GM12878 (cell line): Measurements from ENCODE around the gene TOP2A. TPM values are rescaled to one million over a fixed set of nuclear protein-coding genes. Genes with fewer than 3 reads are reported as not detected.

Source experiments
- ATAC-seq: fragments of 200-7000 bp; cut with Tn5 transposase; 3 replicates; pipeline ENCODE4 v1.9.1; 2020; ENCODE audit warnings: mild to moderate bottlenecking, moderate library complexity
- BruUV-seq: library from RNA; stranded (reverse); fragments of 400-500 nt; replicated peaks from 2 replicates; lab custom pipeline; 2021; lab: Mats Ljungman, UMichigan
- CTCF ChIA-PET: fragments of 300-600 bp; sonication (Branson Sonifier 250); formaldehyde crosslinking; extraction: SDS; loops from one replicate; lab custom pipeline; 2021; ENCODE audit warnings: inconsistent platforms; lab: Yijun Ruan, JAX
- POLR2A ChIA-PET: fragments of 350-600 bp; formaldehyde crosslinking; extraction: SDS; loops from one replicate; lab custom pipeline; 2021; ENCODE audit warnings: inconsistent platforms; lab: Charles Lee
- RAD21 ChIA-PET: fragments of 300-600 bp; sonication (Branson Sonifier 250); formaldehyde crosslinking; loops from one replicate; lab custom pipeline; 2023; ENCODE audit warnings: antibody characterized with exemption; ENCODE audit not compliant: unreplicated experiment; lab: Charles Lee
- SMC1A ChIA-PET: fragments of 300-600 bp; sonication (Branson Sonifier 250); formaldehyde crosslinking; loops from one replicate; lab custom pipeline; 2023; ENCODE audit not compliant: unreplicated experiment, uncharacterized antibody; lab: Charles Lee
- DNase-seq: peaks from one replicate; pipeline ENCODE4 v3.0.0-alpha.2; 2011; ENCODE audit warnings: low read depth, low spot score
- FAIRE-seq: peaks from 3 replicates; lab custom pipeline; 2011; peaks lifted over from hg19 to GRCh38; lab: Jason Lieb, UNC
- H2AFZ ChIP-seq: 2 replicates; pipeline ENCODE4 v1.6.0; 2011; ENCODE audit warnings: low read depth, low read length, control low read depth; ENCODE audit not compliant: control insufficient read depth
- H3K27ac ChIP-seq: 2 replicates; pipeline ENCODE4 v1.5.1; 2011; ENCODE audit warnings: control low read depth; ENCODE audit not compliant: control insufficient read depth, insufficient read depth
- H3K27me3 ChIP-seq, 2 experiments: replicated peaks in 1 of 2; 2 replicates each; pipeline versions ENCODE4 v1.6.0 to v1.6.1; 2011; ENCODE audit warnings: low read length in 1 of 2; ENCODE audit not compliant: control insufficient read depth in 2 of 2, insufficient read depth in 2 of 2
- H3K36me3 ChIP-seq, 2 experiments: 2 replicates each; pipeline ENCODE4 v1.5.1; 2011; ENCODE audit warnings: low read length in 1 of 2; ENCODE audit not compliant: control insufficient read depth in 2 of 2, insufficient read depth in 2 of 2
- H3K4me1 ChIP-seq: 2 replicates; pipeline ENCODE4 v1.6.1; 2011; ENCODE audit warnings: mild to moderate bottlenecking, low read length, moderate library complexity, mixed read lengths; ENCODE audit not compliant: control insufficient read depth, insufficient read depth
- H3K4me2 ChIP-seq: 2 replicates; pipeline ENCODE4 v1.6.0; 2011; ENCODE audit warnings: control low read depth; ENCODE audit not compliant: control insufficient read depth, insufficient read depth
- H3K4me3 ChIP-seq: fragments of 200-600 bp; sonication (generic); 2 replicates; pipeline ENCODE4 v1.5.1; 2016
- H3K79me2 ChIP-seq: 2 replicates; pipeline ENCODE4 v1.6.0; 2011; ENCODE audit warnings: low read length; ENCODE audit not compliant: control insufficient read depth, insufficient read depth
- H3K9ac ChIP-seq: 2 replicates; pipeline ENCODE4 v1.8.0; 2011; ENCODE audit warnings: low read length, control low read depth, mixed read lengths; ENCODE audit not compliant: control insufficient read depth, insufficient read depth
- H3K9me3 ChIP-seq: replicated peaks from 3 replicates; pipeline ENCODE4 v1.5.1; 2011; ENCODE audit warnings: mild to moderate bottlenecking, low read length; ENCODE audit not compliant: control insufficient read depth, insufficient read depth
- H4K20me1 ChIP-seq: 2 replicates; pipeline ENCODE4 v1.6.0; 2011; ENCODE audit not compliant: control insufficient read depth, insufficient read depth
- BCL11A ChIP-seq: IDR thresholded peaks from 2 replicates; pipeline ENCODE4 v1.6.1; 2011; ENCODE audit warnings: low read depth, low read length
- CTCF ChIP-seq, 3 experiments: IDR thresholded peaks in 2 of 3; conservative IDR thresholded peaks in 1 of 3; 2 replicates each; pipeline ENCODE4 v1.5.1; 2011; ENCODE audit warnings: low read depth in 3 of 3, low read length in 3 of 3, mild to moderate bottlenecking in 3 of 3, control low read depth in 2 of 3, moderate library complexity in 2 of 3, inconsistent platforms in 1 of 3, mixed read lengths in 1 of 3; ENCODE audit not compliant: control insufficient read depth in 2 of 3, insufficient read depth in 1 of 3; ENCODE audit errors: extremely low read depth in 1 of 3
- NFYB ChIP-seq: IDR thresholded peaks from 2 replicates; pipeline ENCODE4 v1.6.1; 2011; ENCODE audit warnings: low read depth, mild to moderate bottlenecking, low read length, improper control_type of control experiment, moderate library complexity; ENCODE audit not compliant: insufficient read depth
- RAD21 ChIP-seq: IDR thresholded peaks from 2 replicates; pipeline ENCODE4 v1.6.1; 2011; ENCODE audit warnings: mild to moderate bottlenecking, low read depth, low read length, moderate library complexity; ENCODE audit not compliant: insufficient read depth
- SPI1 ChIP-seq: IDR thresholded peaks from 2 replicates; pipeline ENCODE4 v1.6.1; 2011; ENCODE audit warnings: low read depth, mild to moderate bottlenecking, low read length, moderate library complexity, borderline replicate concordance; ENCODE audit not compliant: insufficient read depth
- USF1 ChIP-seq: IDR thresholded peaks from 2 replicates; pipeline ENCODE4 v1.6.1; 2011; ENCODE audit warnings: borderline replicate concordance, low read depth, mild to moderate bottlenecking, moderate library complexity, mixed read lengths, low read length; ENCODE audit not compliant: insufficient read depth; ENCODE audit errors: extremely low read length
- ZNF384 ChIP-seq: IDR thresholded peaks from 2 replicates; pipeline ENCODE4 v1.6.1; 2012; ENCODE audit warnings: low read depth, mild to moderate bottlenecking, low read length, improper control_type of control experiment, borderline replicate concordance
- WGBS: methylation state at CpG from one replicate; pipeline ENCODE4 v1.1.6; 2016; ENCODE audit warnings: low lambda C conversion rate; ENCODE audit not compliant: insufficient replicate concordance, insufficient coverage; ENCODE audit errors: missing lambda C conversion rate; 5-methylcytosine and 5-hydroxymethylcytosine counted together
- in situ Hi-C: fragments of 300-500 bp; cut with MboI; formaldehyde crosslinking; loops from 9 replicates; pipeline ENCODE4 v1.14.3; 2018; ENCODE audit warnings: mixed read lengths
- intact Hi-C: fragments of 100-400 bp; cut with micrococcal nuclease; formaldehyde crosslinking; loops from one replicate; pipeline ENCODE4 v1.14.2; 2022; ENCODE audit not compliant: unreplicated experiment
- polyA plus RNA-seq, 11 experiments: library from polyadenylated mRNA; depleted of rRNA in 4 of 11; unstranded in 6 of 11; stranded (reverse) in 5 of 11; fragments of >200 nt; fragmentation: Nextera tagmentation in 4 of 11; fragmentation: Illumina TruSeq in 1 of 11; extraction: Ambion mirVana in 4 of 11; extraction: Trizol in 1 of 11; gene quantifications; 1 replicate in 1 of 11; 2 replicates in 10 of 11; pipeline versions ENCODE4 v1.2.1 to v1.2.3, GENCODE V29; 2011 to 2016; ENCODE audit warnings: inconsistent platforms in 2 of 11, missing spikeins in 2 of 11, low read depth in 1 of 11
- total RNA-seq, 4 experiments: library from RNA; depleted of rRNA in 3 of 4; stranded (reverse); fragments of >200 nt in 3 of 4; fragmentation: Illumina TruSeq in 1 of 4; extraction: Trizol in 1 of 4; gene quantifications; 2 replicates each; pipeline versions ENCODE4 v1.2.1 to v1.2.3, GENCODE V29; 2013 to 2021

Gene TOP2A
- total and polyA plus RNA-seq, 10 of the 15 experiments (the other 5 are each of a cell fraction or from before 2014, with no cell fraction given) = 117 to 275 (median 232) TPM

- ChIA-PET RAD21 (interaction anchor here (6.4 kb wide), 1 partner anchor 130 kb away, joined by 35 read pairs; no protein-coding TSS in a partner anchor), SMC1A (interaction anchor here (0.9 to 6.7 kb wide), 6 partner anchors 9 to 130 kb away, joined by 3 to 59 read pairs (median 5); no protein-coding TSS in a partner anchor), POLR2A (interaction anchor here (0.7 kb wide), 1 partner anchor 149 kb away, joined by 4 read pairs; no protein-coding TSS in a partner anchor), CTCF (interaction anchor here (0.6 to 6.4 kb wide), 6 partner anchors 10 to 249 kb away, joined by 3 to 72 read pairs (median 3); no protein-coding TSS in a partner anchor)
- in situ Hi-C loops (no loop called here), intact Hi-C loops (no loop called here)
- H3K79me2 ChIP-seq = no peaks in the 10 kb centered on the region
- 65% methylated on average over 1 of the region's 1 CpG for WGBS
- no peaks in the 10 kb centered on the region for H3K27me3 ChIP-seq
- no peak overlapping the region for H3K9ac ChIP-seq
- H3K27ac ChIP-seq = no peak overlapping the region
- no peak overlapping the region for H2AFZ ChIP-seq
- FAIRE-seq (no peak), DNase-seq (no peak), ATAC-seq (peak; percentile 62)
- H3K4me3 ChIP-seq = no peak overlapping the region
- H4K20me1 ChIP-seq = no peaks in the 10 kb centered on the region
- H3K9me3 ChIP-seq = no peaks in the 10 kb centered on the region
- peaks cover 6 to 37% of the 10 kb centered on the region in 2 experiments for H3K36me3 ChIP-seq
- BruUV-seq = no TSS peak
- no peaks in the 10 kb centered on the region for H3K4me1 ChIP-seq
- no peak for TF ChIP-seq SPI1
- 0 out of 2 replicates have a peak, but pooled peaks have one; percentile 40 for TF ChIP-seq NFYB
- H3K4me2 ChIP-seq = no peak overlapping the region
These were observed 15.0 kb downstream of the TOP2A start for GRCh38 chr17:40402668-40403067.

GRCh38 chr17:40399185-40399584 lies 18.5 kb downstream of the TOP2A start:
- no peaks in the 10 kb centered on the region for H4K20me1 ChIP-seq
- H3K36me3 ChIP-seq = peaks cover 12 to 33% of the 10 kb centered on the region in 2 experiments
- intact Hi-C loops = loop anchor here (1.0 kb wide), 1 partner anchor 134 kb away; no protein-coding TSS in a partner anchor
- ChIA-PET CTCF (interaction anchor here (0.8 to 6.4 kb wide), 9 partner anchors 9 to 137 kb away, joined by 3 to 72 read pairs (median 3); no protein-coding TSS in a partner anchor), SMC1A (interaction anchor here (0.9 to 6.7 kb wide), 6 partner anchors 14 to 217 kb away, joined by 3 to 59 read pairs (median 4); no protein-coding TSS in a partner anchor), RAD21 (interaction anchor here (1.3 to 6.4 kb wide), 2 partner anchors 37 to 134 kb away, joined by 3 to 35 read pairs; no protein-coding TSS in a partner anchor), POLR2A (interaction anchor here (1.2 kb wide), 1 partner anchor 19 kb away, joined by 4 read pairs; the partner anchor contains the start of gene TOP2A)
- H3K4me1 ChIP-seq = no peaks in the 10 kb centered on the region
- no peak overlapping the region for H2AFZ ChIP-seq
- H3K27me3 ChIP-seq = no peaks in the 10 kb centered on the region
- in situ Hi-C loops = no loop called here
- FAIRE-seq = no peak
- no peak overlapping the region for H3K9ac ChIP-seq
- no peaks in the 10 kb centered on the region for H3K79me2 ChIP-seq
- BruUV-seq = no TSS peak
- DNase-seq = no peak
- no peaks in the 10 kb centered on the region for H3K9me3 ChIP-seq
- ATAC-seq = peak; percentile 68
- WGBS = 91% methylated on average over 4 of the region's 4 CpGs
- TF ChIP-seq RAD21 = peak; percentile 54; the same call in 1 of the 2 replicates
- no peak for TF ChIP-seq BCL11A
- TF ChIP-seq USF1 = no peak
- peak; percentile 43; the same call in 1 of the 2 replicates for TF ChIP-seq ZNF384
- peak; percentile 21 to 51 (median 44); a peak in 4 of 6 replicates for TF ChIP-seq CTCF (IDR thresholded peaks at IDR 0.05 in 2 of 3, conservative IDR thresholded peaks at IDR 0.05 in 1 of 3; ENCODE audit: control insufficient read depth in 2 of 3, extremely low read depth in 1 of 3, insufficient read depth in 1 of 3, low read depth in 3 of 3, low read length in 3 of 3)
- H3K4me2 ChIP-seq = no peak overlapping the region
- no peak overlapping the region for H3K27ac ChIP-seq
- H3K4me3 ChIP-seq = no peak overlapping the region
